Neural crest cell (in vitro differentiated cells): ENCODE data around the gene LRFN5. TPM values are rescaled to one million over a fixed set of nuclear protein-coding genes. Genes with fewer than 3 reads are reported as not detected.
"Not testable (repeated sequence)": the region's sequence is repeated elsewhere in the genome, so short reads cannot be mapped to it uniquely, and the experiment has no call there.

ENCODE experiments used
- DNase-seq: peaks from one replicate; pipeline ENCODE4 v3.0.0; 2021; ENCODE audit warnings: low read depth, mixed read lengths, low spot score
- H3K27ac Mint-ChIP-seq: one replicate; pipeline ENCODE4 v1.8.0; 2021; ENCODE audit warnings: mild to moderate bottlenecking, mixed read lengths; ENCODE audit not compliant: unreplicated experiment
- H3K27me3 Mint-ChIP-seq: 2 replicates; pipeline ENCODE4 v1.8.0; 2021; ENCODE audit warnings: low read depth, mild to moderate bottlenecking, mixed read lengths
- H3K36me3 Mint-ChIP-seq: 2 replicates; pipeline ENCODE4 v1.8.0; 2021; ENCODE audit warnings: low read depth, mild to moderate bottlenecking, mixed read lengths
- H3K4me1 Mint-ChIP-seq: 2 replicates; pipeline ENCODE4 v1.8.0; 2021; ENCODE audit warnings: mixed read lengths
- H3K4me3 Mint-ChIP-seq: one replicate; pipeline ENCODE4 v1.8.0; 2021; ENCODE audit warnings: mild to moderate bottlenecking, mixed read lengths
- H3K9me3 Mint-ChIP-seq: 2 replicates; pipeline ENCODE4 v1.8.0; 2021; ENCODE audit warnings: mixed read lengths
- total RNA-seq: library from RNA; stranded (reverse); gene quantifications from 2 replicates; pipeline ENCODE4 v1.2.1, GENCODE V29; 2021
- TF ChIP-seq, protein P1 (sequence below): fragments of 200-600 bp; sonication (generic); conservative IDR thresholded peaks from 2 replicates; pipeline ENCODE4 v1.5.0; 2021; ENCODE audit warnings: antibody characterized with exemption, mild to moderate bottlenecking

The LRFN5 gene
- total RNA-seq, 1 donor from 2014 or later: 1.3 TPM

DNA sequence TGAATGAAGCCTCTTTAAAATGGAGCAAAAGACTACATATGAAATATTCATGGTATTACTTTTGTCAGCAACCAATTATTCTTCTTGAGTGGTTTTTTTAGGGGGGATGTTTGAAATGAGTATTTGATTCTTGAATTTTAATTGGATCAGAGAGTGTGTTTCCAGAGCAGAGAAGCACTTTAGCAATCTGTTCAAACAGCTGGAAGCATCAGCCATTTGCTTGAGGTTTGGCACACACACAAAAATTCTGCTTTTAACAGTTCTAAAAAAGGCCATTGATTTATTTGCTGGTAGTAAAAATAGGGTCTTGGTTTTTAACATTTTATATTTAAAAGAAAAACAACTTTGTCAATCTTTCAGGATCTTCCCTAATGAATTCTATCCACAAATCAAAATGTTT is 292.7 kb downstream of the LRFN5 start:
- H3K27ac Mint-ChIP-seq: no peak overlapping the region
- H3K9me3 Mint-ChIP-seq: no peaks in the 10 kb centered on the region
- H3K4me1 Mint-ChIP-seq: no peaks in the 10 kb centered on the region
- no peak overlapping the region for H3K4me3 Mint-ChIP-seq
- no peaks in the 10 kb centered on the region for H3K36me3 Mint-ChIP-seq
- no peak for DNase-seq
- H3K27me3 Mint-ChIP-seq: no peaks in the 10 kb centered on the region
- TF ChIP-seq, protein P1, sequence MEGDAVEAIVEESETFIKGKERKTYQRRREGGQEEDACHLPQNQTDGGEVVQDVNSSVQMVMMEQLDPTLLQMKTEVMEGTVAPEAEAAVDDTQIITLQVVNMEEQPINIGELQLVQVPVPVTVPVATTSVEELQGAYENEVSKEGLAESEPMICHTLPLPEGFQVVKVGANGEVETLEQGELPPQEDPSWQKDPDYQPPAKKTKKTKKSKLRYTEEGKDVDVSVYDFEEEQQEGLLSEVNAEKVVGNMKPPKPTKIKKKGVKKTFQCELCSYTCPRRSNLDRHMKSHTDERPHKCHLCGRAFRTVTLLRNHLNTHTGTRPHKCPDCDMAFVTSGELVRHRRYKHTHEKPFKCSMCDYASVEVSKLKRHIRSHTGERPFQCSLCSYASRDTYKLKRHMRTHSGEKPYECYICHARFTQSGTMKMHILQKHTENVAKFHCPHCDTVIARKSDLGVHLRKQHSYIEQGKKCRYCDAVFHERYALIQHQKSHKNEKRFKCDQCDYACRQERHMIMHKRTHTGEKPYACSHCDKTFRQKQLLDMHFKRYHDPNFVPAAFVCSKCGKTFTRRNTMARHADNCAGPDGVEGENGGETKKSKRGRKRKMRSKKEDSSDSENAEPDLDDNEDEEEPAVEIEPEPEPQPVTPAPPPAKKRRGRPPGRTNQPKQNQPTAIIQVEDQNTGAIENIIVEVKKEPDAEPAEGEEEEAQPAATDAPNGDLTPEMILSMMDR: no peak

DNA sequence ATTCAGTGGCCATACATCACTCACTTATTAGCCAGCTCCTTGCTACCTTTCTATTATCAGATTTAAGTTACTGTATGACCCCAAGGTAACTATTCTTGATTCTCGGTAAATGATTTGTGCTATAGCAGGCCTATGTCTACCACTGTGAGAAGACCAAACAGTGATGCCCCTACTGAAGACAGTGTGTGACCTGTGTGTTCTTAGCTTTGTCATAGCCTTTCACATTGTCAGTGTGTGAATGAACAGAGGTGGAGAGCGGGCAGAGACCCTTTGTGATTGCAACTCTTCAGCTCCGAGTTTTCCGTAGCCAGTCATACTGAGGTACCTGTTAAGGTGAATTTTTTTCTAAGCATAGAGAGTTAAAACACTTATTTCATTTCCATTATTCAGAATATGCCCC is 294.0 kb downstream of the LRFN5 start:
- TF ChIP-seq, protein P1: no peak
- Mint-ChIP-seq H3K4me1 (no peaks in the 10 kb centered on the region), H3K36me3 (no peaks in the 10 kb centered on the region), H3K9me3 (no peaks in the 10 kb centered on the region), H3K27me3 (no peaks in the 10 kb centered on the region), H3K4me3 (no peak overlapping the region), H3K27ac (no peak overlapping the region)
- no peak for DNase-seq

GRCh38 chr14:41901089-41901488 is 294.4 kb downstream of the LRFN5 start:
- Mint-ChIP-seq H3K9me3 (no peaks in the 10 kb centered on the region), H3K36me3 (no peaks in the 10 kb centered on the region), H3K27me3 (no peaks in the 10 kb centered on the region), H3K4me1 (no peaks in the 10 kb centered on the region), H3K4me3 (no peak overlapping the region), H3K27ac (no peak overlapping the region)
- TF ChIP-seq, protein P1: no peak
- no peak for DNase-seq

DNA sequence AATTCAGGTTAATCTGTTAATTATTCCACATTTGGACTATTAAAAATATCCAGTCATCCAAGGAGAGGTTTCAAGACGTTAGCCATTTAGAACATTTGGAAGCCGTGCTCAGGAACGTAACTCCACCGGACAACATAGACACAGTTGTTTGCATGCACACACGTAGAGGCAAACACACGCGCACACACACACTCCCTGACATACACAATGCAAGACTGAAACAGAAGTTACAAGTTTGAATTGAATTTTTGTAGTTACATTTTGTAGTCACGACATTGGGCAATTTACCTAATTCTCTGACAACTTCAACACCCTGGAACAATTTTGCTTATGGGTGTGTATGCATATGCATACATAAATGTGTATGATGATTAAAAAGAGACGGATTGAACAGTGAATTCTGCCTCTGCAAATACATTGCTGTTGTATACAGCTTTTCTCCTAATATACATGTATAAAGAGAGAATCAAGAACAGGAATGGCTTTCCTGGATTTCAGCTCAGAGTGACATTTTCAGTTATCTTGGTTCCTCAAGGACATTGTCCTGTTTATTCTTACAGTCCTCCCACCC is 298.8 kb downstream of the LRFN5 start:
- H3K9me3 Mint-ChIP-seq: no peaks in the 10 kb centered on the region
- no peak overlapping the region for H3K4me3 Mint-ChIP-seq

GRCh38 chr14:41911155-41911554 is 304.5 kb downstream of the LRFN5 start:
- not testable (repeated sequence) for H3K27me3 Mint-ChIP-seq, H3K9me3 Mint-ChIP-seq, H3K4me1 Mint-ChIP-seq, H3K27ac Mint-ChIP-seq, H3K36me3 Mint-ChIP-seq, DNase-seq
- peak overlapping the region; percentile 49 for H3K4me3 Mint-ChIP-seq

More for the DNA sequence above, 298.8 kb downstream of the LRFN5 start:
- TF ChIP-seq, protein P1: no peak
- Mint-ChIP-seq H3K4me1 (no peaks in the 10 kb centered on the region), H3K27ac (no peak overlapping the region), H3K36me3 (no peaks in the 10 kb centered on the region), H3K27me3 (no peaks in the 10 kb centered on the region)
- no peak for DNase-seq

DNA sequence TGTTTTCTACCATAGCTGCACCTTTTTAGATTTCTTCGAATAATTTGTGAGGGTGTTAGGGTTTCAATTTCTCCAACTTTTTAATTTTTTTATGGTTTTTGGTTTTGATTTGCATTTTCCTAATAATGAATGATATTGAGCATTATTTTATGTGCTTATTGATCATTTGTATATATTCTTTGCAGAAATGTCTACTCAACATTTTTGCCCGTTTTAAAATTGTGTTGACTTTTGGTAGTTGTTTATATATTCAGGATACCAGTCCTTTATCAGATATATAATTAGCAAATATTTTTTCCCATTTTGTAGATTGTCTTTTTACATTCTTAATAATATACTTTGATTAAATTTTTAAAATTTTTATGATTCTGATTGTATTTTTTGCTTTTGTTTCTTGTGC is 306.7 kb downstream of the LRFN5 start:
- TF ChIP-seq, protein P1: no peak
- Mint-ChIP-seq H3K4me3 (no peak overlapping the region), H3K27ac (no peak overlapping the region), H3K9me3 (no peaks in the 10 kb centered on the region), H3K4me1 (no peaks in the 10 kb centered on the region), H3K36me3 (no peaks in the 10 kb centered on the region), H3K27me3 (no peaks in the 10 kb centered on the region)
- no peak for DNase-seq
